ENCODE data around the gene ELL2.

- TF ChIP-seq ETV6 (CRISPR knock-in tag; IDR thresholded peaks at IDR 0.05) (no peak), ZNF423 (CRISPR knock-in tag; IDR thresholded peaks at IDR 0.05) (no peak), IRF1 (CRISPR knock-in tag; IDR thresholded peaks at IDR 0.05) (no peak), CTCF (IDR thresholded peaks at IDR 0.05) (no peak), CREM (CRISPR knock-in tag; IDR thresholded peaks at IDR 0.05) (no peak), IRF2 (CRISPR knock-in tag; IDR thresholded peaks at IDR 0.05; ENCODE audit: borderline replicate concordance, low read depth) (no peak), JUN (CRISPR knock-in tag; IDR thresholded peaks at IDR 0.05) (no peak), E2F4 (CRISPR knock-in tag; IDR thresholded peaks at IDR 0.05; ENCODE audit: borderline replicate concordance, low read depth) (no peak), MAX (CRISPR knock-in tag; IDR thresholded peaks at IDR 0.05) (no peak), AFF4 (CRISPR knock-in tag; IDR thresholded peaks at IDR 0.05; ENCODE audit: borderline replicate concordance) (no peak), NFYB (CRISPR knock-in tag; conservative IDR thresholded peaks at IDR 0.05; ENCODE audit: low read depth) (no peak)
Observed at GRCh38 chr5:95975703-95976102, 14.1 kb upstream of the ELL2 start.
